Islet precursor cell (in vitro differentiated cells): ENCODE data around the gene ZFP62.
"Not testable (repeated sequence)": the region's sequence is repeated elsewhere in the genome, so short reads cannot be mapped to it uniquely, and the experiment has no call there.

ENCODE experiments used
- DNase-seq: peaks from one replicate; pipeline ENCODE4 v3.0.0-alpha.2; 2018

The ZFP62 gene

GRCh38 chr5:180828756-180829531 lies 32.1 kb downstream of the ZFP62 start:
- not testable (repeated sequence) for DNase-seq

GRCh38 chr5:180827374-180827773 lies 33.7 kb downstream of the ZFP62 start:
- DNase-seq: not testable (repeated sequence)

GRCh38 chr5:180825768-180826525 lies 35.1 kb downstream of the ZFP62 start:
- no peak for DNase-seq

GRCh38 chr5:180824630-180825476 lies 36.2 kb downstream of the ZFP62 start:
- DNase-seq: no peak

- no peak for DNase-seq
Measured at GRCh38 chr5:180823940-180824629, 37.0 kb downstream of the ZFP62 start.

GRCh38 chr5:180823346-180823745 lies 37.7 kb downstream of the ZFP62 start:
- DNase-seq: no peak

- no peak for DNase-seq
Measured at GRCh38 chr5:180821538-180821937, 39.5 kb downstream of the ZFP62 start.

- no peak for DNase-seq
Measured at GRCh38 chr5:180820788-180821321, 40.2 kb downstream of the ZFP62 start.

- DNase-seq: no peak
Measured at GRCh38 chr5:180818677-180819341, 42.3 kb downstream of the ZFP62 start.

GRCh38 chr5:180817893-180818674 lies 43.0 kb downstream of the ZFP62 start:
- DNase-seq: no peak

- DNase-seq: peak; percentile 56
Measured at GRCh38 chr5:180816608-180817534, 44.2 kb downstream of the ZFP62 start.

- peak; percentile 52 for DNase-seq
Measured at GRCh38 chr5:180815293-180815917, 45.7 kb downstream of the ZFP62 start.

GRCh38 chr5:180813420-180813819 lies 47.7 kb downstream of the ZFP62 start:
- DNase-seq: peak; percentile 48

- peak; percentile 80 for DNase-seq
Measured at GRCh38 chr5:180811623-180812124, 49.4 kb downstream of the ZFP62 start.

- no peak for DNase-seq
Measured at GRCh38 chr5:180810959-180811622, 50.0 kb downstream of the ZFP62 start.

- DNase-seq: peak; percentile 97
Measured at GRCh38 chr5:180810210-180810958, 50.7 kb downstream of the ZFP62 start.

GRCh38 chr5:180809403-180810209 lies 51.5 kb downstream of the ZFP62 start:
- peak; percentile 95 for DNase-seq
